ENCODE measurements around the gene CLDN2.
A peak's percentile ranks its signal among the peaks of the same experiment; 100 is the strongest.
"Not testable (repeated sequence)": the region's sequence is repeated elsewhere in the genome, so short reads cannot be mapped to it uniquely, and the experiment has no call there.

Gene CLDN2, protein sequence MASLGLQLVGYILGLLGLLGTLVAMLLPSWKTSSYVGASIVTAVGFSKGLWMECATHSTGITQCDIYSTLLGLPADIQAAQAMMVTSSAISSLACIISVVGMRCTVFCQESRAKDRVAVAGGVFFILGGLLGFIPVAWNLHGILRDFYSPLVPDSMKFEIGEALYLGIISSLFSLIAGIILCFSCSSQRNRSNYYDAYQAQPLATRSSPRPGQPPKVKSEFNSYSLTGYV

DNA sequence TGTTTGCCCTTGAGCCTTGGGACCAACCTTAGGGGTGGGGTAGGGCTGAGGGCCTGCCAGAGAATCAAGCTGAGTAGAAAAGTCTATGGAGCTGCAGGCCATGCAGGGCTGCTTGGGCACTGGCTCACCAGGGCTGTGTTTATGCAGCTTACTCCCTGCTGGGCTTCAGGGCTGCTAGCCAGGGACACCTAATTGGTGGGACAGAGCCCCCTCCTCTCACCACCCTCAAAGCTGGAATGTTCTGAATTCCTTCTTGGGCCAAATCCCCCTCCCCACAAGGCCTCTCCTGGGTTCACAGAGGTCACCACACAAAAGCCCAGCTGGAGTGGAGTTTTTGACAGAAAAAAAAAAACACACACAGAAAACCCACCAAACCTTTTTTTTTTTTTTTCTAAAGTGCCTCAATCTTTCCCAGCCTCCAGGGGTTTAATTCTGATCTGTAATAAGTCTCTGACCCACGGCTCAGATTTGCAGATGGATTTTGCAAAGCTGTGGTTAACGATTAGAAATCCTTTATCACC lies at the start of gene CLDN2:
CLDN2 (plus strand) TSS at position 471 of the 521 bp plus-strand sequence. CDS start 7,827 bp downstream, outside the sequence.
- DNase-seq = no peak

DNA sequence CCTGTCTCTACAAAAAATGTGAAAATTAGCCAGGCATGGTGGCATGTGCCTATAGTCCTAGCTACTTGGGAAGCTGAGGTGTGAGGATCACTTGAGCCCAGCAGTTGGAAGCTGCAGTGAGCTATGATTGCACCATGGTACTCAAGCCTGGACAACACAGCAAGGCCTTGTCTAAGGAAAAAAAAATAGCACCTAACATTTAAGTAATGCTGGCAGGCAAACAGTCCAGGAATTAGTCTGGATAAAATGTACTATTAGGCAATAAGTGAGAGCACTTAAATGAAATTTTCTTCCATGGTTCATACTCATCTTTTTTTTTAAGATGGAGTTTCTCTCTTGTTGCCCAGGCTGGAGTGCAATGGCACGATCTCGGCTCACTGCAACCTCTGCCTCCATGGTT lies 47.4 kb upstream of the CLDN2 start:
- DNase-seq = not testable (repeated sequence)

DNA sequence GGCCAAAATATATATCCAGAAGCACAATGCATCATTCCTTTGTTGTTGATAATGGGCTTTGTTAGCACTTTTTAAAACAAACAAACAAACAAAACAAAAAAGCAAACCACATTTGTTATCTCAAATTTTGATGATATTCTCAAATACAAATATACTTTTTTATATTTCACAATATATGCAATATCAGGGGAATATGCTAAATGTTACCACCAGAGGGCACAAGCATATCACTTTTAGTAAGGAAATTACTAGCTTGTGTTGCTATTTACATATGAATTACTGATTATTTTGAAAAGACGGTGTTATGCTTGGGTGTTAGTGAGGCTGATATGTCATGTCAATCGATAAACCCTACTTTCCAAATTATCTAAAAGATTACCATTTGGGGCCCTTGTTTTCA lies 46.1 kb upstream of the CLDN2 start:
- DNase-seq = no peak

DNA sequence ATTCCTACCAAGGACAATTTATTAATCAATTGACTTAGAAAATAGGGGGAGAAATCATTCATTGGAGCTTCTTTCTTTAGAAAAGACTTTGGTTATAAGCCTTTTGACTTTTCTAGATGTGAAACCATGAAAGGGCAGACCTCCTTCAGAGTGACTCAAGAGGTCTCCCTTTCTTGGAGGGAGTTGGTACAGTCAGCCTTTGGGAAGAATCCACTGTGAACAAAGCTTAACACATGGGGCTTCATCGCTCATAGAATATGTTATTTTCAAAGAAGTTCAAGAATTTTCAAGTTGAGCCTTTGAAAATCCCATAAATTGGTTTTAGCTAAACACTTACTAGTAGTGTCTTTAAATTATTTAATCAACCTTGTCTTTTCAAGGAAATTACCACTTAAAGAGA lies 45.1 kb upstream of the CLDN2 start:
- DNase-seq = no peak

DNA sequence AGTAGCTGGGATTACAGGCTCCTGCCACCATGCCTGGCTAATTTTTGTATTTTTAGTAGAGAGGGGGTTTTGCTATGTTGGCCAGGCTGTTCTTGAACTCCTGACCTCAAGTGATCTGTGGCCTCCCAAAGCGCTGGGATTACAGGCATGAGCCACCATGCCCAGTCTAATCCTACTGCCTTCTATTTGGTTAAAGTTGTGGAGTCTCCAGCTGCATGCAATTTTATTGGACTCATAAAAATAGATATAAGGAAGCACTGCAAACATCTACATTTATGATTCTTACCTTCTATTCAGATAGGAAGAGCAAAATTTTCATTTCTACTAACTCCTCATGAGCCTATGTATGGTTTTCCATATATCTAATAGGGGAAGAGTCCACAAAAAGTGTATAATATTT lies 30.7 kb upstream of the CLDN2 start:
- DNase-seq = no peak

DNA sequence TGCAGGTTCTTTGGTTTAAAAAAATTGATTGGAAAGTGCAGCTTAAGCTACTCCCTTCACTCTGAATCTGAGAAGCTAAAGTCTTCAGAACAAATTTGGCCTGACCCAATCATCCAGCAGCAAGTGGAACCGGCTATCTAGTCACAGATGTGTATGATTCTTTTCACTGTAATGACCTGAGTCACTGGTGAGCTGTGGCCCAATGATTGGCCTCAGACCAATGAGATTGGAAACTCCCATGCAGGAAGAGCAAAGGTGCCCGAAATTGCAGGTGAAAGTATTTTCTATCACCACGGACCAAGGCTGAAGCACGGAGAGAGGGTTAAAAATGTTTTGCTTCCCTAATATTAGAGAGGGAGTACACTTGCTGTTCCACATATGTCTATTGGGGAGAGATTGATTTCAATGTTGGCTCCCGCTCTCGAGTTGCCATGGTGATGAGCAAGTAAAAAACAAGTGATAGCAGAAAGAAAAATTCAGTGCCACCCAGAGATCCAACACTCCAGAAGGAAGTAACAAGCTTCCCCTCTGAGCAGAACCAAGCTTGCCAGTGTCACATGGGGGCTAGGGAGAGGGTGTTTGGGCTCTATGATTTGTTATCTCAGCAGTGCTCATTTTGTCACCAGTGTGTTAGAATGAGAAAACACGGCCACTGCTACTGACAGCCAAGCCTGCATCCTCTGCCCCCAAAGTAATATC lies 28.3 kb upstream of the CLDN2 start:
- no peak for DNase-seq

DNA sequence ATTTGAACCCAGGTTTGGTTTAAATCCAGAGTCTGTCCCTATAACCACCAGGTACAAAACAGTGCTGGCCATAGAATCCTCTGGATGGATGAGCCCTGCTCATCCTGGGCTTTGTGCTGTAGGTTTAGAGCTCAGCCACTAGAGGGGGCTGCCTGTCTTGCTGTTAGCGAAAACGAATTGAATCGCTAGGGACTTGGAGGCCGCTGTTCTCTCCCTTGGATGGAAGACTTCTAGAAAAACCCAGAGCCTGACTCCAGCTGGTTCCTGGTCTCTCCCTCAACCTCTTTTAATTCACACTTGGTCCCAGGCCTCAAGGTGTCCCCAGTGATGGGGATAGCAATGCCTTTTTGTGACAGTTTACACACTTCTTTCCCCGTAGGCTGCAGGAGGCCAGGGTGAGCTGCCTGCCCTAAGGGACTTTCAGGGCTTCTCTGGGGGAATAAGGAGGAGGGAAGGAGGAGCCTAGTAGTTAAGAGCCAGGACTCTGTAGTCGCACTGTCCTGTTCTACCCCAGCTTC lies 25.8 kb upstream of the CLDN2 start:
- DNase-seq = peak; percentile 20

DNA sequence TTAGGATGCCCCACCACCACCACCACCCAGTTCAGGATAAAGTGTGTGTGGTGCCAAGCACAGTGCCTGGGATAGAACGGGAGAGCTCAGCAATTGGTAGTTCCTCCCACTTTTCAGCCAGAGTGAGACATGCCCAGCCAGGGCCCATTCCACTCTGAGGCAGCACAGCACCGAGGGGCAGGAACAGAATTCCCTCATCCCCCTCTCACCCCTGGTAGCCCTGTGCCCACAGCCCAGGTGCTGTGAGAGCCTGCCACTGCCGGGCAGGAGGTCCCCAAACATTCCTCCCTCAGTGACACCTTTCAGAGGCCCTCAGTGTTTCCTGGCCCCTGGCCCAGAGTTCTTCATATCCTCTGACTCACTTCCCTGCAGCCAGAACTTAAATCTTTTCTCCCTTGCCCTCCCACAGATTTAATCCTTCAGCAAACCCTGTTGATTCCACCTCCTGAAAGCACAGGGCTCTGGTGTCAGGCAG lies 25.2 kb upstream of the CLDN2 start:
- no peak for DNase-seq

DNA sequence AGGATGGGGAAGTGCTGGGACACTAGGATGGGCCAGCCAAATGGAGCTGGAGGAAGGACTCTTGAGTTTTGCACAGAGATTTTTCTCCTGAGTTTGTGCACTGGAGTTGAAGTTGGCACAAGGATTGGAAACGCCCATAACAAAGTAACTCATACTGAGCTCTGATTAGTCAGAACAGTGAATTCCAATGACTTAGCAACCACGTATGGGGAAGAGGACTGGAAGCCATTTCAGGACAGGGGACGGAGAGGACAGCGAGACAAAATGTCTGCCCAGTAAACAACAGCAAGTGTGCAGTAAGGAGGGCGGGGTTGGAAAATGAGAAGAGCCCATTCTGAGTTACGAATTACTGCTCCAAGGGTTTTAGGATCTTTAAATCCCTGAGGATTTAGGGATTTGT lies 22.9 kb upstream of the CLDN2 start:
- no peak for DNase-seq

DNA sequence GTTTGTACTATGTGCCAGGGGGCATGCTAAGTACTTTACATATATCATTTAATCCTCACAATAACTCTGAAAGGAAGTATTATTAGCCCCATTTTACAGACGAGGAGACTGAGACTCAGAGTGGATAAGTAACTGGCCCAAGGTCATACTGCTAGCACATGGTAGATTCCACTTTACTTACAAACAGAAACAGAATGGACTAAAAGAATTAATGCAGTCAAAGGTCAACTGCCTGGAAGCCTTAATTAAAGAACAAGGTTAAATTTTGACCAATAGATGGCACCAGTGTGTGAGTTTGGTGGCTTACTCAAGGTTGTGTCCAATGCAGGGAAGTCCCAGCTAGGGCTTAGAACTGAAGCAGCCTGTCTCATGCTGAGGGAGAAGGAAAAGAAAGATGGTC lies 21.7 kb upstream of the CLDN2 start:
- no peak for DNase-seq

DNA sequence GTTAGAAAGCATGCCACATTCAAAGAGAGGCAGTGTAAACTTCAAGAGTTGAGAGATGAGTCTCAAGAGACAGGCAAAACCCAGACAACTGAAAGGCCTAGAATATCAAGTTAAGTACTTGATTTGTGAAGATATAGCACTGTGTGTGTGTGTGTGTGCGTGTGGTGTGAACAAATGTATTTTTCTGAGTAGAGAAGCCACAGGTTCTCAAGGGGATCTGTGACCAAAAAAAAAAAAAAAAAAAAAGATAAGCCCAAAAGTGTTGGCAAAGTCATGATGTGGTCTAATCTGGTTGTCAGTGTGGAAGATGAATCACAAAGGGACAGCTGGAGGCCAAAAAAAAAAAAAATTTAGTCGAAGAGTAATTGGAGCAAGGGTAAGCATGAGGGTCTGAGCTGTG lies 20.9 kb upstream of the CLDN2 start:
- DNase-seq = no peak

DNA sequence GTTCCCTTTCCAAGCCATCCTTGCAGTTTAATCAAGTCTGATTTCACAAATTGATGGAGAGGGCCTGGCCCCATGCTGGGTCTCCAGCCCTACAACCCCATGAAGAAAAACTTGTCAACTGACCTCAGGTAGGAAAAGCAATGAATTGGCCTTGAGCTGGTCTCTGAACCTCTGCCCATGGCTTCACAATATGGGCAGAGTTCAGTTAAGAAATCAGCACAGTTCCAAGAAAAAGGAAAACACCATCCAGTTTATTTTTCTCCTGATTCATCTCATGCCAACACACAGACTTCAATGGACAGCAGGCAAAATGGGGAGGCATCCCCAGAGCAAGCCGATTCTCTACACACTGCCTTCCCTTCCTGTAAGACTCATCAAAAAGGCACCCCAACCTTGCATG lies 20.4 kb upstream of the CLDN2 start:
- DNase-seq = no peak

DNA sequence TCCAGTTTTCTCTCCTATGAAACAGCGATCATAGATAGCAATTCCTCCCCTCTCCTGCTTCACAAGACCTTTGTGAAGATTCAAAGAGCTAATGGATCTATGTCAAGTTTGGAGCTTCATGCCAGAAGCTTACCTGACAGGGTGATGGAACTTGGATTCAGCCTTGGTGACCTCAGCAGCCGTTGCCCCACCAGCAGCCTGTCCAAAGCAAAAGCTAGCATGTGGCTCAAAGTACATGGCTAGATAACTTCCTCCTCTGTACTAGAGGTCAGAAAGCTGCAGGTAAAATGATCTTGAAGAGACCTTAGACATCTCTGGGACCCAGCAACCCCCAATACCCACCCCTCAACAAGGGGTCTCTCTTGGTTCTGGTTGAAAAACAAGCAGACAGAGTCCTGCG lies 18.9 kb upstream of the CLDN2 start:
- DNase-seq = no peak

DNA sequence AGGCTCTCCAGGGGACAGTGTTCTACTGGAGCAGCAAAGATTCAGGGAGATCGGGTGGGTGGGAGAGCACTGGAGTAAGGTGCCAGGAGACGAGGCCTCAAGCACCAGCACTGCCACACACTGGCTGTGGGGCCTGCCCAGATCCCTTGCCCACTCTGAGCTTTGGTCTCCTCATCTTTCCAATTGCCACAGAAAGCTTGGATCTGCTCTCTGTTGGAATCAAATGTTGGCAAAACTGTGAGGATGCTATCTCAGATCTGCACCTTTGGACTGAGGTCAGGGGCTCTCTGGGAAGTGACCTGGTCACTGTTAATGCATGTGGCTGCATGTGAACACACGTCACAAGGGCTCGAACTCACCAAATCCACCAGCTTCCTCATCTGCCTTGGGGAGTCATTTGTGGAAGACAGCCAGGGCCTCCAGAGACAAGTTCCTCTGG lies 18.4 kb upstream of the CLDN2 start:
- DNase-seq = no peak

DNA sequence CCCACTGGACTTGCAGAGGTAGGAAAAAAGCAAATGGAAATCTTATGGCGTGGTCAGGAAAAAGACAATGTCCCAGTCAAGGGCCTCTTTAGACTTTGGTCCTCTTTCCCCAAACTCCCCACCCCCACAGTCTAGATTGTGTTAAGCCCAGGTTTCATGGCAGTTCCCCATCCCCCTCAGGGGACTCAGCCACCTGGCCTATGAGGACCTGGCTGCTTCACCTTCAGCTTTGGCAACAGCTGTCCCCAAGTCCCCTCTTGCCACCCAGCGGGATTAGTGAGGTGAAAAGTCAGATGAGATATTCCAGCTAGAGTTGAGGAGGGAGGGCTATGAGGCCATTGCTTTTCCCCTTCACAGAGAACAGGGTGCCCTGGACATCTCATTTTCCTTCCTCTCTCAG lies 17.5 kb upstream of the CLDN2 start:
- DNase-seq = no peak

DNA sequence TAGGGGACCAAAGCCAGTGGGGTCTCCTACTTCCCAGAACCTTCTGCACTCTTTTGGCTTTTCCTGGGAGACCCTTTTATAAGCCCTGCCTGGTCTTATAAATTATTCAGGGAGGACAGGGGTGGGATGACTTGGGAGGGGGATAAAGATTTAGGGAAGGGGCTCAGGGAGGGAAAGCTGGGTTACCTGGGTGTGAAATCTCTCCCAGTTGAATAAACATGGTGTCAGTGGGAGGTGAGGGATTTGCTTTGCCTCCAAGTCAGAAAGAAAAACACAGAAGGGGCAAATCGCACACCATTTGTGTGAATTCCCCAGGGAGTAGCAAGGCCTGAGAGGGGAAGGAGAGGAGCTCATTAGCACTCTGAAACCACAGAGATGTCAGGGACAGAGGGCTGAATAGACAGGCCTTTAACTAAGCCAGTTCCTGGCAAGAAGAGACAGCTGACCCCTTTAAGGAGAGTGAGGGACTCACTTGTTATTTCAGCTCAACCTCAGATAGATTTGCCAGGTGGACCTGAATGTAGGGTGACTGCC lies 16.8 kb upstream of the CLDN2 start, which contains the start of gene RIPPLY1:
RIPPLY1 (minus strand) TSS at position 51 of the 534 bp plus-strand sequence. CDS start 54 bp downstream, outside the sequence.
- no peak for DNase-seq

DNA sequence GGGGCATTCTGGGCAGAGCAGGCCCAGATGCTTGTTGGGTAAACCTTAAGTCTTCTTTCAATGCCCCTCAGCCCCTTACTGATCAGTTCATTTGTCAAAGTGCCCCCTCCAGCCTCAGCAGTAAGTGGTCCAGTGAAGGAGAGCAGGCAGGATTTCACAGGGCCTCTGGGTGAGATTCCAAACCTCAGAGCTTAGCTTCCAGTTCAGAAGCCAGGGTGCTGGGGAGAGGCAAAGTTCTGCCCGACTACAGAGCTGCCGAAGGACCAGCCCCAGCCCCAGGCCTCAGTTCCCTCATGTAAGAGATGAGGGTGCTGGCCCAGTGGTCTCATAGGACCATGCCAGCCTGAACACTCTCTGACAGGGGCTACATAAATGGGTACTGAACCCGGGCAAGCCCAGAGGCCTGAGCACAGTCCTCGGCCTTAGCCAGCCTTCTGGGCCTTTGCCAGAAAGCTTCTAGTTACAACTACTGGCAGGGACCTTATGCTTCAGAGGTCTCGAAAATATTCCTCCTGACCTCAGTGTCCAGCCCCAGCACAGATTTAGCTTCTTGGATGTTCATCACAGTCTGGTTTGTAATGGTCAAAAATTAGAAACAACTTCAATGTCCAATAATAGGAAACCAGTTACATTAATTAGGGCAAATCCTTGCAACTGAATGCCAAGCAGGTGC lies 16.2 kb upstream of the CLDN2 start:
- no peak for DNase-seq

DNA sequence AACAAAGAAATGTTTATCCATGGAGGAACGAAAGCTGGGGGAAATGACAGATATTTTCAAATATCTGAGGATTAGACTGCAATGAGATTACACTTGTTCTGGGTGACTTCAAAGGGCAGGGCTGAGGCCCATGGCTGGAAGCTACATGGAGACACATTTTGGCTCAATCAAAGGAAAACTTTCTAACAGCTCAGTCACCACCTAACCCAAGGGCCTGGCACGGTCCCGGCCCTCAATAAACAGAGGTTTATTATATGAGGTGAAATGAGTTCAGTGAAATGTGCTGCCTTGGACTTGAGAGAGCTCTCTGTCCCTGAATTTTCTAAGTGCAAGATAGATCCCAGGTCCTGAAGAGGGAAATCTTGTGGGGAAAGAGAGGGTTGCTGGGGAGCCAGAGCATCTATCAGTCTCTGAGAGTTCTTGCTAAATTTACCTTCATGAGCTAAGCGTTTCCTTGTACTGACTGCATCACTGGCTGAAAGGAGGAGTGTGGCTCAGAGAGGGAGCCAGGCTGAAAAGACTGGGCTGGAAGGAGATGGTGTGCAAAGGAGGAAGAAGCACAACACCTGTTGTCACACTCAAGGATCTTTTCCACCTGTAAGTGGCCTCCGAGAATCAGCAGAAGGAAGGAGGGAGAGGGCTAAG lies 15.0 kb upstream of the CLDN2 start:
- no peak for DNase-seq

DNA sequence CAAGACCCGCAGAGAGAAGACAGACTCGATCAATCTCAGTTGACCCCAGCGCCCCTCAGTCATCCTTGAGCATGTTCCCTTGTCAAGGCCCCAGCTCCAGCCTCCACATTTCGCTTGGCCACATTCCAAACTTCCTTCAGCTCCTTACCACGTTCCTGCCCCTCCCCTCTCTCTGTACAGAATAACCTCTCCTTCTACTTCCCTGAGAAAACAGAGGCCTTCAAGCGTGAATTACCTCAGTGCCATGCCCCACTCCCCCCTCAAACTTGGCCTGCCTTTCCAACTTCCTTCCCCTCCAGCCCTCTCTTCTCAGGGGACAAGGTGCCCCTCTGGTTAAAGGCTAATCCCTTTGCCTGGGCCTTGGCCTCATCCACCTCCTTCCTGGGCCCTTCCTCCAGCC lies 13.8 kb upstream of the CLDN2 start:
- DNase-seq = no peak

DNA sequence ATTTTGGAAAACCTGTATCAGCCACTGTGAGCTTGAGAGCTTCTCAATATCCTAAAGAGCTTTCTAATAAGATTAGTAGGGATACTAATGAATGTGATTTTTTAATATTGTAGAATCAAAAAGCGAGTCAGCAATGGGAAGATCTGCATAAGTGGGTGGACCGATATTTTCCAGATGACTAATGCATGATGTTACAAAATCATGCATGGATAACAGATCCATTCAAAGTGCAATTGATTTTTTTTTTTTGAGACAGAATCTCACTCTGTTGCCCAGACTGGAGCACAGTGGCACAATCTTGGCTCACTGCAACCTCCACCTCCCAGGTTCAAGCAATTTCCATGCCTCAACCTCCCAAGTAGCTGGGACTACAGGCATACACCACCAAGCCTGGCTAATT lies 7.3 kb upstream of the CLDN2 start:
- no peak for DNase-seq

DNA sequence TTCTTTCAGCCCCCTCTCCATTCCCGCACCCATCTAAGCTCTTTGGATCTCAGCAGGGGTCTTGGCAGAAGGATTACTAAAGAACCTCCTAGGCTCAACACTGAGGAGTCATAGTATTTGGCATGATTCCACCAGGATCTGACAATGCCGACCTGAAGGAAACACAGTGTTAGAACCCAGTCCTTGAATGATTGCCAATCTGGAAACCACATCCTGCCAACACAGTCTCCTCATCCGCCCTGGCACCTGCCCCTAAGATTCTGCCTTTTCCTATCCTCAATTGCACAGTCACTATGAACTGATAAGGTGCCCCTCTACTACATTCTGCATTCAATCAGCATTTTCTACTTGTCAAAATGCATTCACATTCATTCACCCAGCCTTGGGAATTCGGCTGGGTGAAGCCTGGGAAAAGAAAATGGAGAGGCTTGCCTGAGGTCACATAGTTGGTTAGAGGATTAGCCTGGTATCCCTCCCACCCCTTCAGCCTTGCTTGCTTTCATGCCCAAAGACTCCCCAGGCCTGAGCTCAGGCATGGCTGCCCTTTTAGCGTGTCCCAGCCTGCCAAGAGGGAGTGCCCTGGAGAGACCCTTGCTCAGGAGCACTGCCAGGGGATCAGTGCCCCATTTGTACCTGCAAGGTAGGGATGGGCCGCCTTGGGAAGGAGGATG lies 2.2 kb upstream of the CLDN2 start:
- DNase-seq = no peak

DNA sequence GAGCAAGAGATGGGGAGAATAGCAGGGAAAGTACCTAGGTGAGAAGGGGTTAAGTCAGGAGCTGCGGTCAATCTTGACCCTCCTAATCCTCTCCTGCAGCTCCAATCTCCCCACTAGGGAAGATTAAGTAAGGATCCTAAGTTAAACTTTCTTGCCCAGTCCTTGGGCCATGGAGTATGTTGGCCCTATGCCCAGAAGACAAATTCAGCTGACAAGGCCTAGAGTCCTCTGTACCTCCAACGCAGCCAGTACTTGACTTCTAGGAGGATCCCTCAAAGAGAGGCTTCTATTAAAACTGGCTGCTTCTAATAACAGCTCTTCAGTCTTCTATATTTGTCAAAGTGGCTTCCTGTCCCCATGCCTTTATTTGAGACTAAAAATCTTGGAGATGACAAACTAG lies 1.4 kb downstream of the CLDN2 start:
- DNase-seq = no peak
